Forelimb muscle (tissue), 1 donor: ENCODE data around the gene ADAM10. TPM values are rescaled to one million over a fixed set of nuclear protein-coding genes. Genes with fewer than 3 reads are reported as not detected.
"Not testable (repeated sequence)": the region's sequence is repeated elsewhere in the genome, so short reads cannot be mapped to it uniquely, and the experiment has no call there.

Experiments used
- DNase-seq: peaks from one replicate; pipeline ENCODE4 v3.0.0-alpha.2; 2013; ENCODE audit warnings: low read depth
- polyA plus RNA-seq: library from polyadenylated mRNA; unstranded; fragments of 120-200 nt; gene quantifications from one replicate; pipeline ENCODE4 v1.2.1, GENCODE V29; 2013; ENCODE audit not compliant: insufficient read length

Gene ADAM10, protein sequence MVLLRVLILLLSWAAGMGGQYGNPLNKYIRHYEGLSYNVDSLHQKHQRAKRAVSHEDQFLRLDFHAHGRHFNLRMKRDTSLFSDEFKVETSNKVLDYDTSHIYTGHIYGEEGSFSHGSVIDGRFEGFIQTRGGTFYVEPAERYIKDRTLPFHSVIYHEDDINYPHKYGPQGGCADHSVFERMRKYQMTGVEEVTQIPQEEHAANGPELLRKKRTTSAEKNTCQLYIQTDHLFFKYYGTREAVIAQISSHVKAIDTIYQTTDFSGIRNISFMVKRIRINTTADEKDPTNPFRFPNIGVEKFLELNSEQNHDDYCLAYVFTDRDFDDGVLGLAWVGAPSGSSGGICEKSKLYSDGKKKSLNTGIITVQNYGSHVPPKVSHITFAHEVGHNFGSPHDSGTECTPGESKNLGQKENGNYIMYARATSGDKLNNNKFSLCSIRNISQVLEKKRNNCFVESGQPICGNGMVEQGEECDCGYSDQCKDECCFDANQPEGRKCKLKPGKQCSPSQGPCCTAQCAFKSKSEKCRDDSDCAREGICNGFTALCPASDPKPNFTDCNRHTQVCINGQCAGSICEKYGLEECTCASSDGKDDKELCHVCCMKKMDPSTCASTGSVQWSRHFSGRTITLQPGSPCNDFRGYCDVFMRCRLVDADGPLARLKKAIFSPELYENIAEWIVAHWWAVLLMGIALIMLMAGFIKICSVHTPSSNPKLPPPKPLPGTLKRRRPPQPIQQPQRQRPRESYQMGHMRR
- 80.6 TPM for polyA plus RNA-seq

DNA sequence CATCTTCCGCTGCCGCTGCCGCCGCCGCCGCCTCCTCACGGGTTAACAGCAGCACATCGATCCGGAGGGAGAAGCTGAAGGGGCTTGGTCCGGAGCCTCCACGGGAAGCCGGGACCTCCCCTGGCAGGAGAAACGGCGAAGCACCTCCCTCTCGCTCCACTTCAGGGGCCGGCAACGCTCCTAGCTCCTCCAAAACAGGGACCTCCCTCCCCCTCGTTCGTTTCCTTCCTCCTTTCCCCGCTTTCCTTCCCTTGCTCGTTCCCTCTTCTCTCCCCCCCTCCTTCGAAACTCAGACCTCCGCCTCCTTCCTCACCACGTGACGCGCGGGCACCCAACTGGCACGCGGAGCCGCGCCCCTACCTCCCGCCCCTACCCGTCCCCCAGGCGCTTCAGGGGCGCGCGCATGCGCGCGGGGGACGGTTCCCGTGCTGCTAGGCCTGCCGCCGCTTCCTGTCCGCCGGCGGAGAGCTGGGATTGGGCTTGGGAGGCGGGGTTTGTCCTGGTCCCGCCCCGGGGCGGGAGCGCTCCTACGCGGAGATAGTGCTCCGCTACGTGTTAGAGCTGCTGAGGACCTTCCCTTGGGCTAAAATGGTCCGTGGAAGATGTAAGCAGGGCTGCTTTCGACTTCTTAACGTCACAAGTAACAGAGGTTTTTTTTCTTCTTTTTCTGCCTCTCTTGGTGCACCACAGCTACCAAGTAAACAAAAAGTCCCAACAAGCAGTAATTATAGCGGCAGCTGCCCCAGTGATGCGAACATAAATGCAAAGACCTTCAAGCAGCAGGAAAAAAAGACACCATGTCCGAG, at the start of gene ADAM10:
TSS of gene ADAM10 (minus strand) at position 176 of the 806 bp plus-strand sequence. CDS start at position 3, 173 bp downstream.
- peak; percentile 96 for DNase-seq

DNA sequence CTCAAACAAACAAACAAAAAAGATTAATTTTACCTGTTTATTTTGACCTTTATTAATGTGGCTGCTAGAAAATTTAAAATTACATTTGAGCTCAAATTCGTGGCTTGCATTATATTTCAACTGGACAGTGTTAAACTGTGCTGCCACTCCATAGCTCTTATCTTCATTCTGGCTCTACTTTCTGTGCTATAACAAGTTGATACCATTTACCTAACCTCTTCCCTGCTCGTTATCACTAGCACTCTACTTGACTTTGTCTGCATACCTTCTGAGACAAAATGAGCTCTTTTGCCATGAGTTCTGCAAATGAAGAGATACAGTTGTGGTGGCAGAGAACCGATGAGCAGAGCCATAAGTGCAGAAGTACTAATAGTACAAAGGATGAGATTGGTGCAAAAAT, 48.0 kb upstream of the ADAM10 start:
- no peak for DNase-seq

DNA sequence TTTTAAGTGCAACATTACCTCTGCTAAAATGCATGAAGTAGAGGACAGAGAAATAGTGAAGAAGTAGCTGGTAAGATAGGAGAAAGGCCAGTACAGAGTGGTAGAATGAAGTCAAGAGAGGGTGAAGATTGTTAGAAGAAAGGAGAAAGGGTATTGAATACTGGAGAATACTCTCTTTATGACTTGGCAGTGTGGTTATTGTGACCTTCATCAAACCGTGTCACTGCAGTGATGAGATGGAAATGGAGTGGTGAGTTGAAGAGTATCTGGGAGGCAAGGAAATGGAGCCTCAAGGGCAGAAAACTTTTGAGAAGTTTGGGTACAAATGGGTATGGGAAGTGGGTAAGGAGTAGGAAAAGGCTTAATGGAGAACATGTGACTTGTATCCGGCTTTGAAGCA, 46.3 kb upstream of the ADAM10 start:
- DNase-seq: no peak

DNA sequence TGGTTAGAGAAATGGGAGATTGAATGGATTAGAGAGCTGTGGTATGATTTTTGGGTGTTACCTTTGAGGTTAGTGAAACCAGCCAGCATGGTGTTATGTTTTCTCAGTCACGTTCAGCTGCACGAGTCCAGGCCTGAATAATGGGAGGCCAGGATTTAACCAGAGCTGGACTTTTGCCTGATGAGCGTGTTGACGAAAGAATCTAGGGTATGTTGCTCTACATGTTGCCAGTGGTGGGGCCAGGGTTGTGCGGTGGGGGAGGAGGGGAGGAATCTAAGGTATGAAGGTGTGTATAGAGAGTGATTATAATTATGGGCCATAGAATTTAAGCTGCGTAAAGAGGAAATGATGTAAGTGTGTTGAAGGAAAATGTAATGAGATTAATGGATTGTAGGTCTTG, 44.4 kb upstream of the ADAM10 start:
- DNase-seq: no peak

DNA sequence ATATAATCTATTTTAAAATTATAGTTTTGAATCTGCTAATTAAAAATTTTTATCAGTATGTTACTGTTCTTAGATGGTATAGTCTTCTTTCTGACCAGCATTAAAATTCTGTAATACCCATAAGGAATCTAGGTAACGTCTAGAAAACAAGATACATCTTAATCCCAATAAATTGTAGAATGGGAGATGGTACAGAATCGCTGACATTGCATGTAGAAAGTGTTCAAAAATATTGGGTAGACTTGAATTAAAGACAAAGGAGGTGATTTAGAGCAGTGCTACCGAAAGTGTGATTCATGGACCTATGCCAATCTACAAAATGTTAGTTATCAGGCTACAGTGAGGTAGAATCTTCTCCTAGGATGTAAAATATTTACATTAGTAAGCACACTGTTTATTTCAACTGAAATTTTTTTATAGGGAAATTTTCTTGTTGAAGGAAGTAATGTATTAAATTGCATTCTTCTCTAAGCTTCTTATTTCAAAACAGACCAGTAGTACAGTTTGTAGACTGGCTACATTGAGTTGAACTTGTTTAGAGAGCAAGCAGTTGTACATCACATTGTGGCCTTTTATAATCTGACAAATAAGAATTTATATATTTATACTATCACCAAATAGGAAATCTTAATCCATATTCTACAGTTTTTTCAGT, 38.7 kb upstream of the ADAM10 start:
- no peak for DNase-seq

DNA sequence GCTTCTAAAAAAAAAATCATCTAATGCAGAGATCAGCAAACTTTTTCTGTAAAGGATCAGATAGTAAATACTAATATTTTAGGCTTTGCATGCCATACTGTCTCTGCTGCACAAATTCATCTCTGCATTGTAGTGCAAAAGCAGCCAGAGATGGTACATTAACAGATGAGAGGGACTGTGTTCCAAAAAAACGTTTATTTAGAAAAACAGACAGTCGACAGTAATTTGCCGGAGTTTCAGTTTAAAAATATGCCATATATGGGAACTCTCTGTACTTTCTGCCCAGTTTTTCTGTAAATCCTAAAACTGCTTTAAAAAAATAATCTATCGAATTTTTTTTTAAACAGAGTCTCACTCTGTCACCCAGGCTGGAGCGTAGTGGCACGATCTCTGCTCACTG, 35.8 kb upstream of the ADAM10 start:
- DNase-seq: no peak

DNA sequence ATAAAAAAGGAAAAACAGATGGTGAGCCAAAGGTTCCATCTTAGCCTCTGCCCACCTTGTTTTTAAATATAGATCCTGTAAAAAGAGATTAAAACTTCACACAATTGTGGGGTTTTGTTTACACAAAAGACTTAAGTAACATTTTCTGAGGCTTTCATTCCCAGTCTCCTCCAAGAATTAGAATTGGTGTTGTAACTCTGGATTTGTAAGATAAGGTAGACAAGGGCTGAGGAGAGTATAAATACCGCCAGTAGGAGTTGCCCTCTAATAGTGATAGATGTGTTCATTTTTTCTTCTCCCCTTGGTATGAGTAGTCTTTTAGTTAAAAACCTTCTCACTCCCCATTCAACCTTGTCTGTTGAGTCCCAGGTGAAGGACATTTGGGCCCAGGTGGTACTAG, 30.0 kb upstream of the ADAM10 start:
- no peak for DNase-seq

DNA sequence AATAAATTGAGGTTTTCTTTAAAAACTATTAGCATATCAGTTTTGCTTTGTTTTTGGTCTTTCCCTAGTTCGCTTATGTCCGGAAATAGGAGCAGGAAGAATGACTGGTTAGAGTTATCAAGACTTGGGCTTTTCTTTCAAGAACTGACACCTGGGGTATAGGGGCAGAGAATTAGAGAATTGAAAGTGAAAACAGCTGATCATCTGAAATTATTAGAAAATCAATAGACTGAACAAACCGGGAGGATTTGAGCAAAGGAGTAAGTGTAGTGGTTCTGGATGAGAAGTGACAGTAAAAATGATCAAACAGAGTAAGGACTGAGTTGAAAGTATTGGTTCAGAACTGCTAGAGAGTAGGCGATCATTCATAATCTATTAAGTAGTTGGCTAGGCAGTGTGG, 27.6 kb upstream of the ADAM10 start:
- DNase-seq: no peak

DNA sequence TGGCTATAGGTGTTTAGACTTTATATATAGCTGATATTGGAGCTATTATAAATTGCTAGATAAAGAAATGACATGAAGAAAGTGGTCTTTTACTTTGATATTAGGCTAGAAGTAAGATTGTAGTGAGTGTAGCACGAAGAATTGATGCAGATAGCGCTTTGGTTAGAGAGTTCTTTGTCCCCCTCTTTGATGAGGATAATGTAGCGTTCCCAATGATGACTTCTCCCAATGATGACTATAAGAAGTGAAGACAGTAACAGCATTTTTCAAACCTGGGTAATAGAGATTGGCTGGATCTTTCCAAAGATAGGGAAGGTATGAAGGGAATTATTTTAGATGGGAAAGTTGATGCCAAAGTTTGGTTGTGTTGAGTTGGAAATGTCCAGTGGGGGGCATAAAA, 25.9 kb upstream of the ADAM10 start:
- no peak for DNase-seq

DNA sequence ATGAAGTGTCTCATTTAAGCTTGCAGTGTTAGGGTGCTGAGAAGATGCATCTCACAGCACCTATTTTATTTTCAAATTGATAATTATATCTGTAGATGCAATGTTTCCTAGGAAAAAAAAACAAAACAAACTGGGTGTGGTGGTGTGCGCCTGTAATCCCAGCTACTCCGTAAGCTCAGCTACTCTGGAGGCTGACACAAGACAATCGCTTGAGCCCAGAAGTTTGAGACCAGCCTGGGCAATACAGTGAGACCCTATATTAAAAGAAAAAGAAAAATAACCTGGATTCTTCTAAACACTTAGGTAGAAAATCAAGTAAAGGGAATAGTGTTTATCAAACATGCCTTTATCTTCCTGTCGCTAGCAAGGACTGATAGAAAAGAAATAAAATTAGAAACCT, 23.5 kb upstream of the ADAM10 start:
- DNase-seq: no peak

DNA sequence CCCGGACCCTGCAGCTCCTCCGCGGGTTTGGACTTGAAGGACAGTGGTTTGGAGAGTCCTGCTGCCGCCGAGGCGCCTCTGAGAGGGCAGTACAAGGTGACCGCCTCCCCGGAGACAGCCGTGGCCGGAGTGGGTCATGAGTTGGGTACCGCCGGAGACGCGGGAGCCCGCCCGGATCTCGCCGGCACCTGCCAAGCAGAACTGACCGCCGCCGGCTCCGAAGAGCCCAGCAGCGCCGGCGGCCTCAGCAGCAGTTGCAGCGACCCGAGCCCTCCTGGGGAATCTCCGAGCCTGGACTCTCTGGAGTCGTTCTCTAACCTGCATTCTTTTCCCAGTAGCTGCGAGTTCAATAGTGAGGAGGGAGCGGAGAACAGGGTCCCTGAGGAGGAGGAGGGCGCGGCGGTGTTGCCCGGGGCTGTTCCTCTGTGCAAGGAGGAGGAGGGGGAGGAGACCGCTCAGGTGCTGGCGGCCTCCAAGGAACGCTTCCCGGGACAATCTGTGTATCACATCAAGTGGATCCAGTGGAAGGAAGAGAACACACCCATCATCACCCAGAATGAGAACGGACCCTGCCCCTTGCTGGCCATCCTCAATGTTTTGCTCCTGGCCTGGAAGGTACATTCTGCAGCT, 22.2 kb upstream of the ADAM10 start:
- DNase-seq: no peak

DNA sequence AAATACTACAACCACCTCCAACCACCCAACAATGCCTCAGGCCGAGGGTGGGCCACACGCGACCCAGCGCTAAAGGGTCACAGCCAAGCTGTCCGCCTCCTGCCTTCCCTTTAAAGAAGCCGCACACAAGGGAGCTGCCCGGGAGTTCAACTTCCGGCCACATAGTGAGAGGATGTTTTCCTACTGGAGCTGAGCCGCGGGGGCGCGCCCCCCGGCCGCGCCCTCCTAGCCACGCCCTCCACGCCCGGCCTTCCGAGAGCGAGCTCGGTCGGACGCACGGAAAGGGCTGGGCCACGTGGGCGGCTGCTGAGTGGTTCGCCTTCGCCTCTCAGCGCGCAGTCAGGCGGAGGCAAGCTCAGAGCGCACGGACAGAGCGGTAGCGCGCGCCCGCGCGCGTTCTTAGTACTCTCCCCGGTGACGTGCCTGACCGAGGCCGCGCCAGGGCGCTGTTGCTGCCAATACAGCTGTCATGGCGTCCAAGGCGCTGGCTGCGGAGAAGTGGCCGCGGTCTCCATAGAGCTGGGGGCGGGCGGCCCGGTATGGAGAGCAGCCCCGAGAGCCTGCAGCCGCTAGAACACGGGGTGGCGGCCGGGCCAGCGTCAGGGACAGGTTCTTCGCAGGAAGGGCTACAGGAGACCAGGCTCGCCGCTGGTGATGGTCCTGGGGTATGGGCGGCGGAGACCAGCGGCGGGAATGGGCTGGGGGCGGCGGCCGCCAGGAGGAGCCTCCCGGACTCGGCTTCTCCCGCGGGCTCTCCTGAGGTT, 21.5 kb upstream of the ADAM10 start, which contains the start of gene MINDY2:
TSS of gene MINDY2 (plus strand) at position 446 of the 764 bp plus-strand sequence. CDS start at position 540, 94 bp downstream.
- DNase-seq: peak; percentile 97

DNA sequence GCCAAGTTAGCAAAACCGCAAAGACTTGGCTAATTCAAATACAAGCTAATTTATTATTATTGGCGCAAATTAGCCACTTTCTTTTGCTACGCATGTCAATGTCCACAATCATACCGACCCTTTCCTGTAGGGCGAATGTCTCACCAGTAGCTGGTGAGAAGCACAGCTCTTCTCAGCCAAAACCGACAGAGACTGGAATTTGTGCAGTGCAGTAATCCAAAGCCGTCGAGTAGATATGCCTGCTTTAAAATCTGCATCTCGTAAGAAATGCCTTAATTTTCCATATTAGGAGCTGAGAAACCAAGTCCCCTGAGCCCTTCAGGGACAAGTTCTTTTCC, 21.0 kb upstream of the ADAM10 start:
- DNase-seq: no peak

DNA sequence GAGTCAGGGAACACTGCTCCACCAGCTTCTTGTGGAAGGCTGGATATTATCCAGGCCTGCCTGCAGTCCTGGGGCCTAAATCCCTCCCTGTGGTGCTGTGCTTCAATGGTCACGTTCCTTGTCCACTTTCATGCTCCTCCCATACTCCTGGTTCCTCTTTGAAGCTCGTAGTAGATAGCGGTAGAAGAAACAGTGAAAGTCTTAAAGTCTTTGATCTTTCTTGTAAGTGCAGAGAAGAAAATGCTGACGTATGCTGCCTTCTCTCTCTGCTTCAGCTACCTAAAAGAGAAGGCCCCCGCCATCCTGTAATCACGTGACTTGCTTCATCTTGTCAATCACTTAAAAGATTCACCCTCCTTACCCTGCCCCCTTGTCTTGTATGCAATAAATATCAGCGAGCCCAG, 19.1 kb upstream of the ADAM10 start:
- DNase-seq: not testable (repeated sequence)

DNA sequence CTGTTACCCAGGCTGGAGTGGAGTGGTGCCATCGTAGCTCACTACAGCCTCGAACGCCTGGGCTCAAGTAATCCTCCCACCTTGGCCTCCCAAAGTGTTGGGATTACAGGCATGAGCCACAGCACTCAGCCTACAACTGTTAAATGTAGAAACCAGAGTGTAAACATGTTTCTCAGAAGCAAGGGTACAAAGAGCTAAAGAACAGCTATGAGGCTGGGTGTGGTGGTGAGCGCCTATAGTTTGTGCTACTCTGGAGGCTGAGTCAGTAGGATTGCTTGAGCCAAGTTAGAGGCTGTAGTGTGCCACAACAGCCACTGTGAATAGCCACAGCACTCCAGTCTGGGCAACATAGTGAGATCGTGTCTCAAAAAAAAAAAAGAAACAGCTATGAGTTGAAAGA, 16.8 kb upstream of the ADAM10 start:
- DNase-seq: no peak

DNA sequence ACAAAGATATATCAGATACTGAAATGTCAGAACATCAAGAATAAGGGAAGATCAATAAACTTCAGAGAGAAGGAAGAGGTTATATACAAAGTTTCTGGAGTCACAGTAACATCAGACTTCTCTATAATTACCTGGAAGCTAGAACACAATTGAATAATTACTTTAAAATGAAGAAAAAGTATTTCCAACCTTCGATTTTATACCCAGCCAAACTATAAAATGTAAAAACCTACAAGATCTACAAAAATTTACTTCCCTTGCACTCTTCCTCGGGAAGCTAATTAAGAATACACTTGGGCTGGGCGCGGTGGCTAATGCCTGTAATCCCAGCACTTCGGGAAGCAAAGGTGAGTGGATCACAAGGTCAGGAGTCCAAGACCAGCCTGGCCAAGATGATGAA, 15.0 kb upstream of the ADAM10 start:
- DNase-seq: no peak

DNA sequence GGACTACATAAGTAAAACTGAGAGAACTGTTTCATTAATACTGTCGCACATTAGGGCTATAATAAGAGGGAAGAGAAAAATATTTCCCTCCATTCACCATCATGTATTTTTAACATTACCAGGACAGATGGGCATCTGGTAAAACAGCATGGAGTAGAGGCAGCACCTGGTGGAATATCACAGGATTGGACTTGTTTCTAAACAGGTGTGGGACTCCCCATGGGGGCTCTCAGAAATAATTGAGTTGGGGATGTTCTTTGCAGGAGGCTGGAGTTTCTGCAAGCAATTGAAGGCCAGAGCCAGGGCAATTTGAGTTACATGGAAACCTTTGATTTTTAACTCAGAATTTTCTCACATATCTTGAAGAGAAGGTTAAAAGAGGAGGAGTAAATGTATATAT, 13.2 kb upstream of the ADAM10 start:
- no peak for DNase-seq

DNA sequence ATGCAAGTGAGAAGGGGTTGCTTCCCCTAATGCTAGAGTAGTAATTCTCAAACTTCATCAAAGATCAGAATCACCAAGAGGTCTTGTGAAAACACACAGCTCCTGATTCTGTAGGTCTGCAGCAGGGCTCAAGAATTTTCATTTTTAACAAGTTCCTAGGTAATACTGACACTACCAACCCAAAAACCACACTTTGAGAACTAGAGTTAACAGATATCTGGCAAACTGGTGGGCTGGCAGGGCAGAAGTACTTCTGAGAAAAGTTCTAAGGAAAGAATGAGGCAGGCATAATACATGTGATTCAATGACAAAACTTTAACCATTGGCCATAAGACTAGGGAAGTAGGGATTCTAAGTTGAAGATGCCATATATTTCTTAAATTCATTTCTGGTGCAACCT, 12.8 kb upstream of the ADAM10 start:
- DNase-seq: no peak

DNA sequence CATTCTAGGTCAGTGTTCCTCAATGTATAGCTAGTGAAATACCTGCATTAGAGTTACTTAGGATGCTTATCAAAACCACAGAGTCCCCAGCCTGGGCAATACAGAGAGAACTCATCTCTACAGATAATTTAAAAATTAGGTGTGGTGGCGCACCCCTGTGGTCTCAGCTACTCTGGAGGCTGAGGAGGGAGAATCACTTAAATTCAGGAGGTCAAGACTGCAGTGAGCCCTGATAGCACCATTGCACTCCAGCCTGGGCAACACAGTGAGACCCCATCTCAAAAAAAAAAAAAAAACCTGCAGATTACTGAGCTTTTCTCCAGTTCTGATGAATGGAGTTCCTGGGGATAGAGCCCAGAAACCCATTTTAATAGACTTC, 11.5 kb upstream of the ADAM10 start:
- no peak for DNase-seq

DNA sequence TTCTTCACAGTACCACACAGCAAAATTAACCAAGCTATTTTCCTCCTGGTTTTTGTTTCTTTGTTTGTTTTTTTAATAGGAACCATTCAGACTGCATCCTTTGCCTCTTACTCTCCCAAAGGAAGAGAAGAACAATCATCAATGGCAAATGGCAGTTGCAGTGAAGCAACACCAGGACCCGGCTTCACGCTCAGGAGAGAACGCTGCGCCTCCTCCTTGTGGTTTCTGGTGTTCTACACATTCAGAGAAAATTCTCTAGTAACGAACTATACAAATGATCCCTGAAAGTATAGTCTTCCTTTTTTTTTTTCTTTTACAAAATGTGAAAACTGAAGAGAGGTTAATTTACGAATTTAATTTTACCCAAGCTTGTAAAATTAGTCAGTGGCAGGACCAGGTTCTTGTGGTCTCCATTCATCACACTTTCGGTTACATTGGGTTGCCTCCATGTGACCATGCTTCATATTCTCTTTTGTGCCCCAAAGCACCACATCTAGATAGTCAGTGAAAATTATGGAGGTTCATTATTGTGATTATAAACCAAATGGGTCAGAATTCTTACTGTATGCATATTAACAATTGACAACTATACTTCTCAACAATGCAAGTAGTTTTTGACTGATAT, 11.0 kb upstream of the ADAM10 start:
- no peak for DNase-seq
